GM12875 (cell line): Measurements from ENCODE around the gene TPPP.
A peak's percentile ranks its signal among the peaks of the same experiment; 100 is the strongest.

Experiments used
- H3K4me3 ChIP-seq: one replicate; pipeline ENCODE4 v1.5.1; 2011; ENCODE audit warnings: low read depth, low read length, control low read depth
- CTCF ChIP-seq: IDR thresholded peaks from 2 replicates; pipeline ENCODE4 v1.5.1; 2011; ENCODE audit warnings: low read depth, mild to moderate bottlenecking, control low read depth, inconsistent platforms, low read length, moderate library complexity, borderline replicate concordance; ENCODE audit not compliant: insufficient read depth

The TPPP gene

GRCh38 chr5:612498-613424, 80.4 kb downstream of the TPPP start:
- H3K4me3 ChIP-seq = peak overlapping the region; percentile 56
- no peak for TF ChIP-seq CTCF

- TF ChIP-seq CTCF = no peak
- peak within 1 kb of the TSS; percentile 56 for H3K4me3 ChIP-seq
Observed at GRCh38 chr5:611731-612486, 81.2 kb downstream of the TPPP start, which contains the start of gene CEP72. Gene CEP72, plus strand, starts transcription at chr5:612340. Its CDS starts 22 bp downstream, at chr5:612362.

GRCh38 chr5:610744-611730, 82.1 kb downstream of the TPPP start:
- H3K4me3 ChIP-seq = peak overlapping the region; percentile 56
- no peak for TF ChIP-seq CTCF

- no peak for TF ChIP-seq CTCF
- no peak overlapping the region for H3K4me3 ChIP-seq
Observed at GRCh38 chr5:610011-610743, 83.0 kb downstream of the TPPP start.
